Activated T-cell treated with anti-CD3 and anti-CD28 coated beads for 1 hour (primary cell): ENCODE data around the gene SRRM1.
"Not testable (repeated sequence)": the region's sequence is repeated elsewhere in the genome, so short reads cannot be mapped to it uniquely, and the experiment has no call there.

ENCODE experiments used
- DNase-seq: peaks from one replicate; pipeline ENCODE4 v3.0.0-alpha.2; 2020; ENCODE audit warnings: low read depth

Gene SRRM1

DNA sequence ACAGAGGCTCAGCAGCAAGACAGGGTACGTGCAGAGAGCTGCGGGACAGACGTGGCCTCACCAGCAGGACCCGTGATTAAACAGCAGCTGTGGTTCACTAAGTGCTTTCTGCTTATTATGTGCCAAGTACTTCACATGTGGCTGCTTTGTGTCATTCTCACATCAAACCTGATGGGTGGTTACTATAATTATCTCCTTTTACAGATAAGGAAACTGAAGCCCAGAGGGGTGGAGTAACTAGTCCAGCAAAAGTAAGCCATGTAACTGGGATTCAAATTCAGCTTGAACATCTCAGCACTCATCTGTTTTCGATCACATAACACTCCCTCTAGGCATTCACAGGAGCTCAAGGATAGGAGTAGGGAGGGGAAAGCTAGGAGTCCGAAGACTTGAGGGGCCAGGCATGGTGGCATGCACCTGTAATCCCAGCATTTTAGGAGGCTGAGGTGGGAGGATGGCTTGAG lies 51.3 kb downstream of the SRRM1 start:
- no peak for DNase-seq

DNA sequence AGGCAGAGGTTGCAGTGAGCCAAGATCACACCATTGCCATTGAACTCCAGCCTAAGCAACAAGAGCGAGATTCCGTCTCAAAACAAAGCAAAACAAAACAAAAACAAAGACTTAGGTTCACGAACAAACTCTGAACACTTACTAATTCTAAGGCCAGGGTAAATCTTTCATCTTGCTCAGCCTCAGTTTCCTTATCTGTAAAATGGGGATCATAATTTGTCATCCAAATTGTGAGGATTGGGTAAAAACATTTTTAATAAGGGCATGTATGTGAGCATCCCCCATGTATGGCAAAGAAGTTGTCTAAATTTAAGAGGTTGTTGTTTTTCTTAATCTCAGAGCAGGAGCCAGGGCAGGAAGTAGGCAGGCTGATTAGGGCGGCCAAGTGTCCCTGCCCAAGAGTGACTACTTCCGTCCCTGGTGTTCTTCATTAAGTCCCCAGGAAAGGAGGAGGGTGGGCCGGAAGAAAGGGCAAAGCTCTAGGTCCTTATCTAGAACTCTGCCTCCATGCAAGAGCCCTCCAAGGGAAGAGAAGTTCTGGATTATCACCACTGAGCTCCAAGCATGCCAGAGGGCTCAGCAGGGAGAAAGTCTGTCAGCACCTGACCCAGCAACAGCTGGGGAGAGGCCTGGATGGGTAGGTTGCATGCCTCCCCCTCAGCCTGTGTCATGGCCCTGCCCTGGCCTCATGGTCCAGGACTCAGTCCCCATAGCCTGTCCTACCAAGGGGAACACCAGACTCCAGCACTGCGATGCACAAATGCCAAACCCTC lies 52.3 kb downstream of the SRRM1 start:
- no peak for DNase-seq

DNA sequence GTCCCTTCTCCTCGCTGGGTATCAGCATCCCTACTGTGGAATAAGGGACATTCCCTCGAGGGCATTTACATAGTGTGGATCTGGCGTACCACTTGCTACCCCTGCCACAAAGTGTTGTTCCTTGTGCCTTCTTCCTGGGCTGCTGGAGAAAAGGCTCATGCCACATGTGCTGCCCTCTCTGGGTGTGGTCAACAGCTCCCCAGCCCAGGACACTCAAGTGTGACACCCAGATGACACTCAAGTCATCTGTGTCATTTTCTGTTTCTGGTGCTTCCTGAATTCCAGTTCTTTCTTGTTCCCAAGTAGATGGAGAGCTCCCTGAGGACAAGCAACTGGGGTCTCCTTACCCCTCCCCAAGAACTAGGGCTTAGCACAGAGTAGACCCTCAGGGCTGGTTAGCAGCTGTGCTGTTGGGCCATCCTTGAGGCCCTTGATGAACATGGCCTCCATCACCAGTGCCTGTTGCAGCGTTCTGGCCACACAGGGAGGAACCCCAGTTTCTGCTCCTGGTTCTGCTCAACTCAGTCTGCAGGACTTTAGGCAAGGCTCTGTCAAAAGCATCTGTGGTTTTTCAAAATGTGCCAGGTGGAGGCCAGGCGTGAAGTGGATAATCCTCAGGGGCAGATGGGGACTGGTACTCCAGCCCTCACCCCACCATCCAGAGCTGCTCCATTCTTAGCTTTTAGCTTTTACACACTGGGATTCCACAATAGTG lies 53.1 kb downstream of the SRRM1 start:
- DNase-seq = no peak

DNA sequence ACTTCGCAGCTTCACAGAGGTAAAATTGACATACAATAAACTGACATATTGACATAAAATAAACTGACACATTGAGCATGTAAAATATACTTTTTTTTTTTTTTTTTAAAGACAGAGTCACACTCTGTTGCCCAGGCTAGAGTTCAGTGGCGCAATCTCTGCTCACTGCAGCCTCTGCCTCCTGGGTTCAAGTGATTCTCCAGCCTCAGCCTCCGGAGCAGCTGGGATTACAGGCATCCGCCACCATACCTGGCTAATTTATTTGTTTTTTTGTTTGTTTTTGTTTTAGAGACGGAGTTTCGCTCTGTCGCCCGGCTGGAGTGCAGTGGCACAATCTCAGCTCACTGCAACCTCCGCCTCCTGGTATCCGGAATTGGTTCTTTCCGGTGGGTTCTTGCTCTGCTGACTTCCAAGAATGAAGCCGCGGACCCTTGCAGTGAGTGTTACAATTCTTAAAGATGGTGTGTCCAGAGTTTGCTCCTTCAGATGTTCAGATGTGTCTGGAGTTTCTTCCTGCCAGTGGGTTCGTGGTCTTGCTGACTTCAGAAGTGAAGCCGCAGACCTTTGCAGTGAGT lies 53.7 kb downstream of the SRRM1 start:
- DNase-seq = no peak

DNA sequence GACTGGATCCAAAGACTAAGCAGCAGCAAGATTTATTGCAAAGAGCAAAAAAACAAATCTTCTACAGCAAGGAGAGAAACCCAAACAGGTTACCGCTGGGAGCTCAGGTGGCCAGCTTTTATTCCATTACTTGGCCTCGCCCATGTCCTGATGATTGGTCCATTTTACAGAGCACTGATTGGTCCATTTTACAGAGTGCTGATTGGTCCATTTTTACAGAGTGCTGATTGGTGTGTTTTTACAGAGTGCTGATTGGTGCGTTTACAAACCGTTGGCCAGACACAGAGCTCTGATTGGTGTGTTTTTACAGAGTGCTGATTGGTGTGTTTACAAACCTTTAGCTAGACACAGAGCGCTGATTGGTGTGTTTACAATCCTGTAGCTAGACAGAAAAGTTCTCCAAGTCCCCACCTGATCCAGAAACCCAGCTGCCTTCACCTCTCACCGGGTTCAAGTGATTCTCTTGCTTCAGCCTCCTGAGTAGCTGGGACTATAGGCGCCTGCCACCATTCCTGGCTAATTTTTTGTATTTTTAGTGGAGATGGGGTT lies 54.4 kb downstream of the SRRM1 start:
- not testable (repeated sequence) for DNase-seq

DNA sequence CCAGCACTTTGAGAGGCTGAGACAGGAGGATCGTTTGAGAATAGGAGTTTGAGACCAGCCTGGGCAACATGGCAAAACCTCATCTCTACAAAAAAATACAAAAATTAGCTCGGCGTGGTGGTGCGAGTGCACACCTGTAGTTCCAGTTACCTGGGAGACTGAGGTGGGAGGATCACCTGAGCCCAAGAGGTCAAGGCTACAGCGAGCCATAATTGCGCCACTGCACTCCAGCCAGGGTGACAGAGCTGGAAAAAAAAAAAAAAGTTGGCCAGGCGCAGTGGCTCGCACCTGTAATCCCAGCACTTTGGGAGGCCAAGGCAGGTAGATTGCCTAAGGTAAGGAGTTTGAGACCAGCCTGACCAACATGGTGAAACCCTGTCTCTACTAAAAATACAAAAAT lies 55.2 kb downstream of the SRRM1 start:
- DNase-seq = not testable (repeated sequence)

DNA sequence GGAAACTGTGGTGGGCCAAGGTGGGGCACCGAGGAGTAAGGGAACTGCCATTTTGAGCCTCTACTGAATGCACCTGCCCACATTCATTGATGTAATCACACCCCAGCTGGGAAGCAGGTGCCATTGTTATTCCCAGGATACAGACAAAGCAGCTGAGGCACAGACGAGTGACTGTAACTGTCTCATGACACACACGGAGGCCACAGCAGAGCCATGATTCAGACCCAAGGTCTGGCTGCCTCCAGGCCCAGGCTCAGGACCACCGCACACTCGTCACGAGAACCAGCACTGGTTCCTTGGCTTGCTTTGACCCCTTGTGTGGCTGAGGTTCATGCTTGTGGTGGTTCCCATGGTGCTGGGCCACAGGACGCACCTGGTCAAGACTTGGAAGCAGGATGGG lies 56.5 kb downstream of the SRRM1 start:
- no peak for DNase-seq

DNA sequence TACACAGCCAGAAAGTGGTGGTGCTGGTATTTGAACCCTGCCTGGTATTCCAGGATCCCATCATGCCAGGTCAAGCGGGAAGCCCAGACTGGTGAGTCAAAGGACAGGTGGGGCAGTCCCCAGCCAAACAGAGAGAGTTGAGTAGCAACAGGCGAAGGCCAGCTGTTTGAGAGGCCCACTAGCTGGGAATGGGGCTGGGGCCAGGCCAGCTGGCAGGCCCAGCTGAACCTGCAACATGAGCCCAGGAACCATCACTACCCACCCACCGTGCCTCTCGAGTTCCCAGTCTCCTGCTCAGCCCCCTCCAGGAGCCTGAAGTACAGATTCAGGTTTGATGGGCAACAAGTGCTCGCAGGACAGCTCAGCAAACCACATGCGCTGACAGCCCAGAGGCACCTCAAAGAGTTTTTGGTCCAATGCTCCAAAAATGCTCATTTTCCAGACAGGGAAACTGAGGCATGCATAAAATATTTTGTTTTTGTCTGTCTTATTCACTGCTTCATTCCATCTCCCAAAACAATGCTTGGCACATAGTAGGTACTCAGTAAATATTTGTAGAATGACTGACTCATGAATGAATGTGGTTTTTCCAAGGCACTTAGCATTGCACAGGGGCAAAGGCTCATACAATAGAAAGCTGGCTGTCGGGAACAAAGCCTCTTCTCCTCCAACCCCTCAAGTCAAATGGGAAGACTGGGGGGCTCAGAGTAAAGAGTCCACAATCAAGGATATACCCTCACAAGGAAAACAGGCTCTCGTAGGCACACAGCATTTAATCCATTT lies 59.6 kb downstream of the SRRM1 start:
- DNase-seq = no peak

DNA sequence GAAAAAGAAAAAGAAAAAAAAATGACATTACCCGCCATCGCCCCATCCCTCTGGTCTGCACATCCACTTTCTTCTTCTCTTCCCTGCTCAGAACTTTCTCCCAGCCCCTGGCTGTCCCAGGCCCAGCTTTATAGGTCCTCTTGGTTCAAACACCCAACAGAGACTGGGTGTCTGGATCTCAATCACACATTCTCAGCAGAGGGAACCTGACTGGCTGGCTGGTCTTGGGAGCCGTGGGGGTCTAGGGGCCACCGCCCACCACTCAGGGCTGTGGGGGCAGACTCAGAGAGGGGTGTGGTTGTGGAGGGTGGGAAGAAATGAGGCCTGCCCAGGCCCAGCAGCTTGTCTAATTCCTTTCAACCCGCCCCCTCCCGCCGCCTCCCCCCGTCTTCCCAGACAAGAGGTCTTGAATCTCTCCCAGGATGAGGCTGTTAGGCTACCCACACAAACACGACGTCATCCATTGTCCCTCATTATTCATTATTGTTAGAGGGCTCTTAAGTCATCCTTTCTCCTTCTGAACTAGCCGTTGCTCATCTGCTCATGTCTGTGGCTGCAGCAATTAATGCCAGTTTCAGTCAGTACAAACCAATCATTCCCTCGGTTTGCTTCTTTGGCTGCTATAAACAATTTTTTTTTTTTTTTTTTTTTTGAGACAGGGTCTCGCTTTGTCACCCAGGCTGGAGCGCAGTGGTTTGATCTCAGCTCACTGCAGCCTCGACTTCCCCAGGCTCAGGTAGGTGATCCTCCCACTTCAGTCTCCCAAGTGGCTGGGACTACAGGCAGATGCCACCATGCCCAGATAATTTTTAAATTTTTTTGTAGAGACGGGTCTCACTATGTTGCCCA lies 61.5 kb downstream of the SRRM1 start:
- DNase-seq = no peak

DNA sequence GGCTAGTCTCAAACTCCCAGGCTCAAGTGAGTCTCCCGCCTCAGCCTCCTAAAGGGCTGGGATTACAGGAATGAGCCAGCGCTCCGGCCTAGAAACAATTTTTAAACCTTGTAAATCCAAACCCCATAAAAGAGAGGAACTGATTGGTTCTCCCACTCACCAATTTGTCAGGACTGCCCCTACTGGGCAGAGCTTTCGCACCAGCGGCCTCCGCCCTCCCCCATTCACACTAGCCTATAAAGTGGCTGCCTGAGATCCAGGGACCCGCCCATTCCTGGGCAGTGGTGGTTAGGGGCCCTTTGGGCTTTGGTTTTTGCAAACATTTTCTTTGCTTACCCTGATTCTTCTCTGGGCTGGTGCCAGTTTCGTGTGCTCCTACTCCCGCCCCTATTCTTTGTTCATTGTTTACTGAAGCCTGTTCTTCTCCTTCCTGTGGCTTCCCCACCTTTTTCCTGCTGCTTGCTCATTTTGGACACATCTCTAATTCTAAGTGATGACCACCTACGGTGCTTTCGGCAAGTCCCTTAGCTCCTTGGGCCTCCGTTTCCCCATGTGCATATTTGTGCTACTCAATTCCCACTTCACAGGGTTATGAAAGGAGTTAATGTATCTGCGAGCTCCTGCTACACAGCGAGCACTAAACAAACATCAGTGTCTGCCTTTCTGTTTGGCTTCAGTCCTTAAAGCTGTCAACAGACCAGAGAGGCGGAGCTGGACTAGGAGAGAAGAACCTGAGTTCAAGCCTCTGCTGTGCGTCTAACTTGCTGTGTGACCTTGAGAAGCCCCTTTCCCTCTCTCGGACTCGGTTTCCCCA lies 62.4 kb downstream of the SRRM1 start:
- no peak for DNase-seq

DNA sequence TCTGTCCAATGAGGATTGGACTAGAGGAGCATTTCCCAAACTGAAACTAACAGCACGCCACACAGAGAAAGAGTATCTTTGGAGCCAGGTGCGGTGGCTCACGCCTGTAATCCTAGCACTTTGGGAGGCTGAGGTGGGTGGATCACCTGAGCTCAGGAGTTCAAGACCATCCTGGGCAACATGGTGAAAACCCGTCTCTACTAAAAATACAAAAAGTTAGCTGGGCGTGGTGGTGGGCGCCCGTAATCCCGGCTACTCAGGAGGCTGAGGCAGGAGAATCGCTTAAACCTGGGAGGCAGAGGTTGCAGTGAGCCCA lies 62.9 kb downstream of the SRRM1 start:
- DNase-seq = not testable (repeated sequence)

DNA sequence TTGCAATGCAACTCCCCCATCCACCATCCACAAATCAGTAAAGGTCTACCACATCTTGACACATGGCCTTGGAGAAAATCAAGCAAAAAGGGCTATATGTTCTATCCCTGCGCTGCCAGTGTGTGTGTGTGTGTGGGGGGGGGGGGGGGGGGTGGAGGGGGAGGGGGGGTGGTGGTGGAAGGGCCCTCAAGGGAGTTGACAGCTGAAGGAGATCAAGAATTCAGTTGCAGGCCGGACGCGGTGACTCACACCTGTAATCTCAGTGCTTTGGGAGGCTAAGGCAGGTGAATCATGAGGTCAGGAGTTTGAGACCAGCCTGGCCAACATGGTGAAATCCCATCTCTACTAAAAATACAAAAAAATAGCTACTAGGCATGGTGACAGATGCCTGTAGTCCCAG lies 64.6 kb downstream of the SRRM1 start:
- no peak for DNase-seq

DNA sequence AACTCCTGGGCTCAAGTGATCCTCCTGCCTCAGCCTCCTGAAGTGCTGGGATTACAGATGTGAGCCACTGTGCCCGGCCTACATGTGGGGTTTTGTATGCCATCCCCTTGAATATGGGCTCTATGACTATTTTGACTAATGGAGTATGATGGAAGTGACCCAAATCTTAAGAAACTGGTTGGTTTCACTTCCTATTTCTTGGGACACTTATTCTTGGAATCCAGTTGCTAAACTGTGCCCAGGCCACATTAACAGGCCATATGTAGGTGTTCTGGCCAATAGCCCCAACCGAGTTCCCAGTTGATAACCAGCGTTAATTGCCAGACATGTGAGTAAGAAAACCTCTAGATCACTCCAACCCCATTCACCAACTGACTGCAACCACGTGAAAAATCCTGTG lies 65.8 kb downstream of the SRRM1 start:
- DNase-seq = no peak

DNA sequence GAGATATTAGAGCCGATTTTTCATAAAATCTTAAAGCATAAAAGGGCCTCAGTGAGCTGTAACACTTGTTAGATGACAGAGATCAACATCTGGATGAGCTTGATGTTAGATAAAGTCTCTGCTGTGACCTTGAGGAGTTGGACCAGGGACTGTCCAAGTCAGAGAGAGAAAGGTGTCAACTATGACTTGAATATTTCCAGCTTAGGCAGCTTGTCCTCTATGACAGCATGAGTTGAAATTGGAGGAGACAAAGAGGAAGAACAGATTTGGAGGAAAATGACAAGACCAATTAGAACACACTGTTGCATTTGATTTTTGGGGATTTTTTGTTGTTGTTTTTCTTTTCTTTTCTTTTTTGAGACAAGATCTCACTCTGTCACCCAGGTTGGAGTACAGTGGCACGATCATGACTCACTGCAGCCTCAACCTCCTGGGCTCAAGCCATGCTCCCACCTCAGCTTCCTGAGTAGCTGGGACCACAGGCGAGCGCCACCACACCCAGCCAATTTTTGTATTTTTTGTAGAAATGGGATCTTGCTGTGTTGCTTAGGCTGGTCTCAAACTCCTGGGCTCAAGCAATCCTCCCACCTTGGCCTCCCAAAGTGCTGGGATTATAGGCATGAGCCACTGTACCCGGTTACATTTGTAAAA lies 66.8 kb downstream of the SRRM1 start:
- DNase-seq = no peak

DNA sequence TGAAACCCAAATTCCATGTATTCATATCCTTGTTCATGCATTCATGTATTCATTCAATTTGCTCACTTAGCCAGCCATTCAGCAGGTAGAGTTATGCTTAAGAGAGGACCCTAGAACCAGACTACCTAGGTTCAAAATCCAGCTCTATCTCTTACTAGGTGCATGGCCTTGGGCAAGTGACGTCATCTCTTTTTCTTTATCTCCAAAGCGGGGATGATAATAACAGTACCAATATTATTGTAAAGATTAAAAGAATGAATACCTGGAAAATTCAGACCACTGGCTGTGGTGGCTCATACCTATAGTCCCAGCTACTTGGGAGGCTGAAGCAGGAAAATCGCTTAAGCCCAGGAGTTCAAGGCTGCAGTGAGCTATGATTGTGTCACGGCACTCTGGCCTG lies 68.2 kb downstream of the SRRM1 start:
- no peak for DNase-seq

DNA sequence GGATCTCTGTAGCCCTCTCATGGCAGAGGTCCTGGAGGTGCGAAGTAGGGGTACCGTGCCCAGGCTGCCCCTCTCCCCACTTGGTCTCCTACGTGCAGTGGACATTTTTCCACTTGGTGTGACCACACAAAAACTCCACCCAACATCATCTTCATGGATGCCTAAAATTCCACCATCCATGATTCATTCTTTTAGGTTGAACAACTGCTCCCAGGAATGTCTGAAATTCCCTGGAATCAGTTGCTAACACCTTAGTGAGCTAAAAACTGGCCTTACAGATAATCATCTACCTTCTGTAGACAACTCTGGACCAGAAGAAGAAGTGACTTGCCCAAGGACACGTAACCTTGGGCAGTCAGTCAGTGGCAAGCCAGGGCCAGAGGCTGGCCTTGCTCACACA lies 70.1 kb downstream of the SRRM1 start:
- DNase-seq = no peak

DNA sequence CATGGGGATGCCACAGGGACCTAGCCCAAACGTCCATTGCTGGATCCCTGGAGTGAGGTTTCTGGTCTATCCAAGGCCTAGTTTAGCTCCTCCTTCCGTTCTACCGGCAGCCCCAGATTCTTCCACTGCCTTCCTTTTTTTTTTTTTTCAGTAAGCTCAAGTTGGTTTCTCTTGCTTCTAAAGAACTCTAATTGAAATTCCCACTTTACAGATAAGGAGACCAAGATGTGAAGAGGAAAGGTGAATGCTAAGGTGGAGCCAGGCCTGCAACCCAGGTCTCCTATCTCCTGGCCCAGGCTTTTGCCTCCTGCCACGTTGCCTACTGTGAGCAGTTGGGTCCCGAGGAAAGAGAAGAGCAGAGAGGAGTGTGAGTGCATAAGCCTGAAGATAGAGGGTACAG lies 70.6 kb downstream of the SRRM1 start:
- no peak for DNase-seq

DNA sequence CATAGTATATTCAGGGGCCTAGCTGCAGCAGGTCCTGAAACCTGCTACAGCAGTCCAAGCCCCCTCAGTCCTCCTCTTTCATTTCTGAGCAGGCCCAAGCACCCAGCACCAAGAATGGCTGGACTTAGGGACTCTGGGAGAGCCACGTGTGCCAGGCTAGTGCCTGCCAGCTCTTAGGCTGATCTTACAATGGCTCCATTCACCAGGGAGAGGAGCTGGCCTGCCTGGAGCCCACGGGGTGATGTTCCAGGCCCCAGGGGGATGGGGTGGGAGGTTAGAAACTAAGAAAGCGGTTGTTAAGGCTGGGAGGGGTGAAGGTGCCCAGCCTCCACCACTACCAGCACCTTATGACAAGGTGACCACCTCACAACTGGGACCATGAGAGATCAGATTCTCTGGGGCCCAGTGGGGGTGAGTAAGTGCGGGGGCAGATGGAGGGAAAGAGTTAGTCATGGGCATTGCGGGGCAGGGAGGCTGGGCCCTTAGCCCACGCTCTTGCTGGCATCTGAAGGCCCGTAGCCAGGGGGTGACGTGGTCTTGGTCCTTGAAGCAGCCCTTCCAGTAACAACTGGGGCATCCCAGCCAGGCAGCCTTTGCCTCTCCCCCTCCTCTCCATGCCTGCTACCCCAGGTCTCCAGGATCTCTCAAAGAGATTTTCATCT lies 71.9 kb downstream of the SRRM1 start:
- no peak for DNase-seq

DNA sequence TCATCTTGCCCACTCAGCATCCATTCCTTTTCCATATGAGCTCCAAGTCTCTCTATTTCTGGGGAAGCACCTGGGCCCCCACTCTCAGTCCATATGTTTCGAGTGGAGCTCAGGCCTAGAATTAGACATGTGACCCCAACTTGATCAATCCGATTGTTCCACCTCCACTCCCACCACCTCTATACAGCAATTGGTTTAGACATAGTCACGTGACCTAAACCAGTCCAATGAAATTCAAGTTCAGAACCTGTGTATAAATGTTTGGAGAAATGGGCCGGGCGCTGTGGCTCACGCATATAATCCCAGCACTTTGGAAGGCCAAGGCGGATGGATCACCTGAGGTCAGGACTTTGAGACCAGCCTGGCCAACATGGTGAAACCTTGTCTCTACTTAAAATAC lies 72.6 kb downstream of the SRRM1 start:
- DNase-seq = no peak
